Activated T-cell treated with anti-CD3 and anti-CD28 coated beads, Interleukin-2, amount 50 U/mL, for 4 hours (primary cell): ENCODE measurements around the gene WDR93. TPM values are rescaled to one million over a fixed set of nuclear protein-coding genes. Genes with fewer than 3 reads are reported as not detected.

ENCODE experiments used
- ATAC-seq, 2 donors: fragments of 200-7000 bp; cut with Tn5 transposase; one replicate each; pipeline ENCODE4 v1.10.0; 2021
- DNase-seq: peaks from one replicate; pipeline ENCODE4 v3.0.0-alpha.2; 2020
- H3K27me3 Mint-ChIP-seq: one replicate; pipeline ENCODE4 v1.8.0; 2021; ENCODE audit warnings: low read depth, mixed read lengths
- H3K36me3 Mint-ChIP-seq: one replicate; pipeline ENCODE4 v1.8.0; 2022; ENCODE audit warnings: mixed read lengths; ENCODE audit not compliant: insufficient read depth
- H3K4me1 Mint-ChIP-seq: one replicate; pipeline ENCODE4 v1.8.0; 2021; ENCODE audit warnings: low read depth, mixed read lengths
- H3K4me3 Mint-ChIP-seq: one replicate; pipeline ENCODE4 v1.8.0; 2021; ENCODE audit warnings: mild to moderate bottlenecking, moderate library complexity, mixed read lengths
- H3K9me3 Mint-ChIP-seq: one replicate; pipeline ENCODE4 v1.8.0; 2021; ENCODE audit warnings: mixed read lengths
- total RNA-seq, 3 donors: library from RNA; stranded (reverse); gene quantifications; one replicate each; pipeline ENCODE4 v1.2.1, GENCODE V29; 2021

WDR93 gene
- total RNA-seq, 3 donors from 2014 or later: not detected

- Mint-ChIP-seq H3K4me3 (no peak overlapping the region), H3K36me3 (no peaks in the 10 kb centered on the region), H3K9me3 (no peaks in the 10 kb centered on the region), H3K27me3 (peaks cover 14% of the 10 kb centered on the region), H3K4me1 (peaks cover 3% of the 10 kb centered on the region)
- ATAC-seq (no peak), DNase-seq (no peak)
Measured at GRCh38 chr15:89669309-89669865, 21.2 kb upstream of the WDR93 start.

DNA sequence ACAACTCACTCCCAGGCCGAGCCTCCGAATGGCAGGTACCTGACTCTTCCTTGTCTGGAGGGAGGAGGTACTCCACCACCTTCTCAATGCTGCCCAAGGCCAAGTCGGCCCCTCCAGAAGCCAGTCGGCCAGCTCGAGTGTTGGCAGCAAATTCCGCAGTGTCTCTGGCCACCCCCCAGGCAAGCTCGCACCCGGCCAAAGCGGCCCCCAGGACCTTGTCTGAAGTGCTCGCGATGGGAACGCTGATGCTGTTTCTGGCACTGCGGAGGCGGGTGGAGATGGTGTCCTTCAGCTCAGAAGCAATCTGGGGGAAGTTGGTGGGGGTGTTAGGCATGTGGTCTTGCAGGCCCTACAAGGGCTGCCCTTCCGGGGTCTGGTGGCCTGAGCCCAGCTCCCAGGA lies 20.7 kb upstream of the WDR93 start:
- ATAC-seq: no peak
- H3K4me3 Mint-ChIP-seq: no peak overlapping the region
- H3K4me1 Mint-ChIP-seq: peaks cover under 1% of the 10 kb centered on the region
- H3K27me3 Mint-ChIP-seq: peaks cover 9% of the 10 kb centered on the region
- H3K36me3 Mint-ChIP-seq: no peaks in the 10 kb centered on the region
- DNase-seq: no peak
- H3K9me3 Mint-ChIP-seq: no peaks in the 10 kb centered on the region

DNA sequence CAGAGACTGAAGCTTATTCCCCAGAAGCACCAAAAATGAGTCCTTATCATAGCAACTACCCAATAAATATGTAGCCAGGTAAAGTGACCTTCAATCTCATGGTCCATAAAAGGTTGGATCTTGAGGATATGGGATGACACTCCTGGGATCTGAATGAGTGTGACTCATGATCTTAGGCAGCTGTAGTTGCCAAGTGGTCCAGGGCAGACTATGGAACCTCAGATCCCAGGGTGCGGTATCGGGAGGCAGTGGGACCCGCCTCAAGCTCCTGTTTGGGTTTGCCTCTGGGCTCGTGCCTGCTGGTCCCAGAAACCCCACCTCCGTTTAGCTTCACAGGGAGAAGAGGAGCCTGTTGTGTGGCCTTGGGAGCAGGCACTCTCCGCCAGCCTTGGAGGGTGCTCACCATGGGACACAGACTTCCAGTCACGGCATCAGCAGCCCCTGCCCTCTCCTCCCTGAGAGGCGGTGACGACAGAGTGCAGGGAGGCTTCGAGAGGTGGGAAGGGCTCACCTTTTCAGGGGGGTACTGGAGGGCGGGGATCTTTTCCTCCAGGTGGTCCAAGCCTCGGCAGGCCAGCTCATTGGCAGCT lies 19.5 kb upstream of the WDR93 start:
- H3K36me3 Mint-ChIP-seq: no peaks in the 10 kb centered on the region
- DNase-seq (no peak), ATAC-seq (no peak)
- H3K4me3 Mint-ChIP-seq: no peak overlapping the region
- no peaks in the 10 kb centered on the region for H3K4me1 Mint-ChIP-seq
- H3K27me3 Mint-ChIP-seq: peaks cover 7% of the 10 kb centered on the region
- H3K9me3 Mint-ChIP-seq: no peaks in the 10 kb centered on the region

GRCh38 chr15:89671687-89672086 lies 18.9 kb upstream of the WDR93 start:
- Mint-ChIP-seq H3K9me3 (no peaks in the 10 kb centered on the region), H3K4me3 (no peak overlapping the region), H3K36me3 (no peaks in the 10 kb centered on the region), H3K27me3 (peaks cover 2% of the 10 kb centered on the region), H3K4me1 (no peaks in the 10 kb centered on the region)
- DNase-seq (no peak), ATAC-seq (no peak)

GRCh38 chr15:89672221-89673164 lies 18.1 kb upstream of the WDR93 start:
- ATAC-seq (no peak), DNase-seq (no peak)
- Mint-ChIP-seq H3K4me3 (no peak overlapping the region), H3K4me1 (no peaks in the 10 kb centered on the region), H3K27me3 (no peaks in the 10 kb centered on the region), H3K36me3 (no peaks in the 10 kb centered on the region), H3K9me3 (no peaks in the 10 kb centered on the region)

DNA sequence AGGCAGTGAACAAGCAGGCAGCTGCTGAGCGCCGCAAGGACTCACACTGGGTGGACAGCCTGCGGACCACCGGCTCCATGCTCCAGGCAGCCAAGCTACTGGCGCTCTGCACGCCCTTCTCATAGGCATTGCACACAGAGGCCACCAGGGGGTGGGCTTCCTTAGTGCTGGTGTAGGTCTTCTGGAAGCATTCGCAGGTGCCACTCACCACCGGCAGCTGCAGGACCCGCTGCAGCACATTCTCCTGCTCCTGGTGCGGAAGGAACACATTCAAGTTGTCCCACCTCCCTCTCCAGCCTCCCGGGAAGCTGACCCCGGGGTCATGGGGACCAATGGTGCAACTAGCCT lies 17.5 kb upstream of the WDR93 start:
- H3K4me3 Mint-ChIP-seq: no peak overlapping the region

DNA sequence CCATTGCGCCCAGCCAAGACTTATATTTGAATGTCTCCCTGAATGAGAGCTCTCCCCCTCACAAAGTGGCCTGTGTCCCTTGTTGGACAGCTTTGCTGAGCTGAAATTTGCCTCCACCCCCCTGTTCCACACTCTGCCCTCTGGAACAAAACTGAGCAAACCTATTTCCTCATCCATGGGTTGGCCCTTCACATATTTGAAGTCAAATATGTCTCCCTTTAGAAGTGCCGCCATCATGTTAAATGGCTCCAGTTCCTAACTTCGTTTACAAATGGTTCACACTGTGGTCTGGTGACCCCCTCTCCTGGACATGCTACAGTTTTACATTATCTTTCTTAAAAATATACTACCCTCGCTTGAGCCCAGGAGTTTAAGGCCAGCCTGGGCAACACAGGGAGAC lies 16.1 kb upstream of the WDR93 start:
- H3K9me3 Mint-ChIP-seq: no peaks in the 10 kb centered on the region
- H3K36me3 Mint-ChIP-seq: no peaks in the 10 kb centered on the region
- H3K27me3 Mint-ChIP-seq: peaks cover 4% of the 10 kb centered on the region
- ATAC-seq: no peak
- no peaks in the 10 kb centered on the region for H3K4me1 Mint-ChIP-seq
- H3K4me3 Mint-ChIP-seq: no peak overlapping the region
- no peak for DNase-seq

More for the DNA sequence above, 17.5 kb upstream of the WDR93 start:
- no peak for DNase-seq
- Mint-ChIP-seq H3K4me1 (no peaks in the 10 kb centered on the region), H3K9me3 (no peaks in the 10 kb centered on the region), H3K36me3 (no peaks in the 10 kb centered on the region), H3K27me3 (no peaks in the 10 kb centered on the region)
- peak in 1 of 2 donors; percentile 51 for ATAC-seq

- H3K27me3 Mint-ChIP-seq: peaks cover 4% of the 10 kb centered on the region
- H3K36me3 Mint-ChIP-seq: no peaks in the 10 kb centered on the region
- ATAC-seq: no peak
- H3K9me3 Mint-ChIP-seq: no peaks in the 10 kb centered on the region
- no peak overlapping the region for H3K4me3 Mint-ChIP-seq
- no peaks in the 10 kb centered on the region for H3K4me1 Mint-ChIP-seq
- DNase-seq: no peak
Measured at GRCh38 chr15:89675606-89676005, 15.0 kb upstream of the WDR93 start.

DNA sequence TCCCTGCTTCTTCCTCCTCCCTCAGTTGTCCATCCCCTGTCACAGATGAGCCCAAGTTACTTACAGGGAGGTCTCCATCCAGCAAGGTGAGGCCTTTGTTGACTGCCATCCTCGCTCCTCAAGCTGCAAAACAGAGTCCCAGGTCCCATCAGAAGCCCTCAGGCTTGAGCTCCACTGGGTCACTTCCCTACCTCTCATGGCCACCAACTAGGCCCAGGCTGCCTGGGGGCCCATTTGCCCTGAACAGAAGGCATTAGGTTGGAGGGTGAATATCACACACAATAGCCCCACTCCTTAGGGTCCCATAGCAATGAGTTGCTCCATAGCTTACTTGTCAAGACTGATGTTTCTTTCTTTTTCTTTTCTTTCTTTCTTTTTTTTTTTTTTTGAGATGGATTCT lies 13.2 kb upstream of the WDR93 start:
- Mint-ChIP-seq H3K9me3 (no peaks in the 10 kb centered on the region), H3K27me3 (peaks cover 4% of the 10 kb centered on the region), H3K4me3 (no peak overlapping the region), H3K36me3 (peaks cover 3% of the 10 kb centered on the region), H3K4me1 (no peaks in the 10 kb centered on the region)
- DNase-seq: no peak
- ATAC-seq: no peak

DNA sequence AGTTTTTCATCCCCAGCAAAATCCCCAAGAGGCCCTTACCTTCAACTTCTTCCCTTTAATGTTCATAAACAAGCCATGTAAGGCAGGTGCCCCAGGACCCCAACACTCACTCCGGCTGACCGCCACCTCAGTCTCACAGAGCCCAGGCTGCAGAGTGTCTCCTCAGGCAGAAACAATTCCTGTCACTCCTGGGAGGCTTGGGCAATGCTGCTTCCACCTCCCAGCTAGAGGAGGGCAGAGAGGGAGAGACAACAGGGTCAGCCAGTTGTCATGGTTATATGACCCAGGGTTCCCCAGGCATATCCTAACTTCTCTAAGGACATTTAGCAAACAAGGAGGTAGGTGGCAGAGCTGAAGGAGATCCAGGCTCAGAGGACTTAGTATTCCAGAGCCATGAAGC lies 11.4 kb upstream of the WDR93 start, which contains the start of gene PLIN1:
TSS of gene PLIN1 (minus strand) at position 156 of the 400 bp plus-strand sequence. CDS start 1,878 bp downstream, outside the sequence.
- no peak within 1 kb of the TSS for H3K4me3 Mint-ChIP-seq
- H3K4me1 Mint-ChIP-seq: no peaks in the 10 kb centered on the region
- peaks cover 6% of the 10 kb centered on the region for H3K36me3 Mint-ChIP-seq
- DNase-seq: no peak
- no peaks in the 10 kb centered on the region for H3K9me3 Mint-ChIP-seq
- H3K27me3 Mint-ChIP-seq: peaks cover 4% of the 10 kb centered on the region
- ATAC-seq: no peak

DNA sequence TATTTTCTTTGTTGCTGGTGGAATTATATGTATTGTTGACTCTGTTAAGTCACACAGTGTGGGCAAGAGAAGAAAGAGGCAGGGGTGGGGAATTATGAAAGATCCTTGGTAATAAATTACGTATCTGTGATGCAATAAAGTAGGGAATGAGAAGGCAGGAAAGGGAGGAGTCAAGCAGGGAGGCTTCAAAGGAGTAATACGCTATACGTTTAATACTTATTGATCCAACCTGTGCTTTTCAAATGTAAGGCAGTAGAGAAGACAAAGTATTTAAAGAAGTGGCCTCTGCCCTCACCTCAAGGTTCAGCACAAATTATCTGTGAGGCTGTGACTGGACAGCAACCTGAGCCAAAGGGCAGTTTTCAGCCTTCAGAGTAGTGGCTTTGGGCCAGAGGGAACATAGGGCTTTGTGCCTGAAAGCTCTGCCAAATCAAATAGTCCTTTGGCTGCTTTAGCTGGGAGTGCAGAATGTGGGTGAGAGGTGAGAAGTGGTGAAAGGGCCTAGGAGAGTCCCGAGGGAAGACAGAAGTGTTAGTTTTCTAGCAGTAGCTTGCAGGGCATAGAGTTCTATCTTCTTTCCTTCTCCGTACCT lies 10.2 kb upstream of the WDR93 start:
- H3K4me1 Mint-ChIP-seq: no peaks in the 10 kb centered on the region
- no peak for ATAC-seq
- H3K9me3 Mint-ChIP-seq: no peaks in the 10 kb centered on the region

GRCh38 chr15:89681146-89681545 lies 9.5 kb upstream of the WDR93 start:
- ATAC-seq (no peak), DNase-seq (no peak)
- peaks cover 8% of the 10 kb centered on the region for H3K36me3 Mint-ChIP-seq
- no peaks in the 10 kb centered on the region for H3K4me1 Mint-ChIP-seq
- no peak overlapping the region for H3K4me3 Mint-ChIP-seq
- peaks cover 4% of the 10 kb centered on the region for H3K27me3 Mint-ChIP-seq
- no peaks in the 10 kb centered on the region for H3K9me3 Mint-ChIP-seq

More for the DNA sequence above, 10.2 kb upstream of the WDR93 start:
- H3K36me3 Mint-ChIP-seq: peaks cover 6% of the 10 kb centered on the region
- H3K27me3 Mint-ChIP-seq: peaks cover 4% of the 10 kb centered on the region
- H3K4me3 Mint-ChIP-seq: no peak overlapping the region
- DNase-seq: no peak

DNA sequence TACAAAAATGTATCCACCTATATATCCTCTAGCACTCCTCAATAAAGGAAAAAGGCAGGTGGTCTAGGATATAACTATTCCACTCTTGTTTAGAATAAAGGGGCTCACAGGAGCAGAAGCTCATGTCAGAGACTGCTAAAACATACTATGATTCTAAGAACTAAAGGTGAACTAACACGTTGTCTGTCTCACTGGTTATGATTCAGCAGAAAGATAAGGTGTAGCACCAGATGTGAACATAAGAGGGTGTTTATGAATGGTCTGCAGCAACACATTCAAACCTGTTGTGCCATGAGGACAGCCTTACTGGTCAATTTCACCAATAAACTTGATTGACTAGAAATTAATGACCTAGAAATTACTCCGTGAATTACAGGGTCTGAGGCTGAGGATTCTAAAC lies 4.6 kb upstream of the WDR93 start:
- ATAC-seq: no peak
- no peak for DNase-seq
- H3K4me3 Mint-ChIP-seq: no peak overlapping the region
- H3K36me3 Mint-ChIP-seq: peaks cover 10% of the 10 kb centered on the region
- H3K4me1 Mint-ChIP-seq: peaks cover 7% of the 10 kb centered on the region
- H3K9me3 Mint-ChIP-seq: no peaks in the 10 kb centered on the region
- H3K27me3 Mint-ChIP-seq: no peaks in the 10 kb centered on the region

- no peaks in the 10 kb centered on the region for H3K27me3 Mint-ChIP-seq
- ATAC-seq: no peak
- DNase-seq: no peak
- H3K36me3 Mint-ChIP-seq: peaks cover 10% of the 10 kb centered on the region
- no peaks in the 10 kb centered on the region for H3K9me3 Mint-ChIP-seq
- H3K4me3 Mint-ChIP-seq: no peak overlapping the region
- H3K4me1 Mint-ChIP-seq: peaks cover 9% of the 10 kb centered on the region
Measured at GRCh38 chr15:89686522-89686921, 4.1 kb upstream of the WDR93 start.
